Measurements from ENCODE around the gene CHIT1.

The CHIT1 gene

DNA sequence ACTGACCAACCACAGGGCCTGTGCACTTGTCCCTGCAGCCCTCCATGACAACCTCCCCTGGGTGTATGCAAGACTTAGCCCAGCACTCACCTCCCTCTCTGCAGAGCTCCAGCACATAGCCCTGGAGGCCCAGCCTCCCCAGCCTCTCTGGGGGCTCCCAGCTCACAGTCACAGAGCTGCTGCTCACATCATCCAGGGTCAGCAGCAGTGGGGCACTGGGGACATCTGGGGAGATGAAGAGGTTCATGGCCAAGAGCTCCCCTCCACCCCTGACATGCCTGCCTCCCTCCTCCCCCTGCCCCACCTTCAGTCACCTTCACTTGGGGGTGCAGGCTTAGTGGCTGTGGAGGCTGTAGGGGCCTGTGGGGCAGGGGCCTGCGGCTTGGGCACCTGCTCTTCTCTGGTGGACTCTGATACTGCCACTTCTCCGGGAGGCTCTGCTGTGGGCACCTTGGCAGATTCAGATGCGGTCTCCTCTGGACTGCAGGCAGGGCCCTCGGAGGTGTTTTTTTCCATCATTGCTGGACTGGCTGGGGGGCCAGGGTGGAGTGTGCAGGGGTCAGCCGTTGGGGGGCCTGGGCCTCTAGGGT is 54.1 kb downstream of the CHIT1 start, which contains the start of gene MYBPH:
MYBPH (minus strand) TSS at position 590 of the 590 bp plus-strand sequence; CDS start at position 519, 71 bp downstream.
- DNase-seq (ENCODE audit: low read depth, low spot score): no peak

DNA sequence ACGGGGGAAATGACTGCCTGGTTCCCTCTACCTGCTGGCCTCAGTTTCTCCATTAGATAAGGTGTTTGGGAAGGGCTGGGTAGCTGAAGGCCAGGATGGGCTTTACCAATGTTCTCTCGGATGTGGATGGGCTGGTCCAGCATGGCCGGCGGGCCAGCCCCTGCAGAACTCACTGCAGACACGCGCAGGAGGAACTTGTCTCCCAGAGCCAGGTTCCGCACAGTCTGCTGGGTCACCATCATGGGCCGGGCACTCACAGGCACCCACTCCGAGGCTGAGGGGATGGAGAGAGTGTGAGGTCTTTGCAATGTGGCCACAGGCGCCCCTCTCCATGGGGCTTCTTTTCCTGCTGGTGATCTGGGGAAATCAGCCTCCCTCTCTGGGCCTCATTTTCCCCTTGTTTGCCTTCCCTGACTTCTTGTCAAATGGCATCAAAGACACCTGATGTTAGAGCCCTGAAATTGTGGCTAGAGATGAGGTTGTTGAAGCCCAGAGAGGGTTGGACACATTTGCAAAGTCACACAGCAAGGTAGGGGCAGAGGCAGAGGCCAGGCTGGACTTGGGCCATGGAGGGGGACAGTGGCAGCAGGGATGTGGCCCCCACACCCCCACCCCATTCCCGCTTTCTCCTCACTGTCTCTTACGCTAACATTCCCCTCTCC is 55.0 kb downstream of the CHIT1 start:
- no peak for DNase-seq (ENCODE audit: low read depth, low spot score)

DNA sequence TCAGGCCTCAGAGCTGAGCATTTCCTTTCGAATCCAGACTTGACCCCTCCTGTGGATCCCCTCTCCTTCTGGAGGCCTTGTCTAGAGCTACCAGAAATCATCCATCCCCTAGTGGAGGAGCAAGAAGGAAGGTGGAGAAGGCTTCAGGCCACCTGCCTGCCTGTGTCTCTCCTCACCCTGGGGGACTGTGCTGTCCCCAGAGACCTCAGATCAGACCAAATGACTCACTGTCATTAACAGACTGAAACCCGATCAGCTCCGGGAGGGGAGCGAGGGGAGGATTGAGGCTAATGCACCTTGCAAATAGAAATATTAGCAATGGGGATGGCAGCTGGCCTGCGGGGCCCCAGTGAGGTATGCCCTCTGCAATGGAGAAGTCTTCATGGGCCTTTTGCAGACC is 55.9 kb downstream of the CHIT1 start:
- DNase-seq (ENCODE audit: low read depth, low spot score): no peak

DNA sequence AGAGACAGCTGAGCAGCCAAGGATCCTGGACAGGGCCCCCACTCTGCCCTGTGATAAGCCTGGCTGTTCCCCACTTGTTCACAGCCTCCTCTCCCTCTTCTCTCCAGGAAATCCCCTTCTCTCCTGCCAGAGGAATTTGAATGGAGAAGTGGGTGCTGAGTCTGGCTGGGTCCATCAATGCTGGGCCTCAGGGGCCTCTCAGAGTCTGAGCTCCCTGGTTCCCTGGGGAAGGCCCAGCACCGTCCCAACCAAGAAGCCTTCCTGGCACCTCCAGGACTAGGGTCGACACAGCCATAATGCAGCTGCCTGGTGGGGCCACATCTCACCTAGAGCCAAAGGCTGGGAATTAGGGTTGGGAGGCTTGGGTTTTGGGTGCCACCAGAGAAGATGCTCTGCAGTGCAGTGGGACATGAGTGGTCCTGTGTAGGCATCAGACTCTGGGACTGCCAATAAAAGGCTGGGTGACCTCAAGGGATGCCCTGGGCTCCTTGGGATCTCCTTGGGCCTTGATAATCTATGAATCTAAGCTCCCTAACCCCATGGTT is 56.4 kb downstream of the CHIT1 start:
- DNase-seq (ENCODE audit: low read depth, low spot score): no peak

DNA sequence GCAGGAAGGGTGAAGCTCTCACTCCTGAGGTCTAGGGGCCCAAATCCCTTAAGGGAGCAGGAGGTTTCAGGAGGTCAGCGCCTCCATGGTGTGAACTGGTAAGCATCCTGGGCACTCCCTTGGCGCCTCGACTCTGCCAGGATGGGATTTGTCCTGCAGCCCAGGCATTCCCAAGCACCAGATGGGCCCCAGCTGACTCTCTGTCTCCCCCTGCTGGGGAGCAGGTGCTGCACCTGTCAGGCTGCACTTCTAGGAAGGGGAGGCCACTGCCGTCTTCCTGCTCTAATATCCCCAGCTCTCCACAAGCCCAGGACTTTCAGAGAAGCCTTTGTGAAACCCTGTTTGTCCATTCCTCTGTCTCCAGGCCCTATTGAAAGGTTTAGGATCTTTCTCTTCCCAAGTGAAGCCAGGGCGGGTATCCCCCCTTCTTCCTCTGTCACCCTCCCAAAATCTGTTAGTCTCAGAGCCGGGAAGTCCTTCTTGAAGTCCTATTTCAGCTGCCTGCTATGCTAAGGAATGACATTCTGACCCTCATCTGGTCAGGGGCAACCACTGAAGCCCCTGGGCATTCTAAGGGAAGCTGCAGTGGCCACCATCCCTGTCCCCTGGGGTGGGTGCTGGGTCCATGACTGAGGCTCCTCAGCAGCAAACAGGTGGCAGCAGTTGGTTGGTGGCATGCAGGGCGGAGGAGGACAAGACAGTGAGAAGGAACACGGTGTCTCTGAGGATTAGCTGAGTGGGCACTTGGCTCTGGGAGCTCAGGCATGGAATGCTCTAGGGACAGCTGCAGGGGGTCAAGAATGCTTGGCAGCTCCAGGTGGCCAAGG is 57.1 kb downstream of the CHIT1 start:
- DNase-seq (ENCODE audit: low read depth, low spot score): no peak

DNA sequence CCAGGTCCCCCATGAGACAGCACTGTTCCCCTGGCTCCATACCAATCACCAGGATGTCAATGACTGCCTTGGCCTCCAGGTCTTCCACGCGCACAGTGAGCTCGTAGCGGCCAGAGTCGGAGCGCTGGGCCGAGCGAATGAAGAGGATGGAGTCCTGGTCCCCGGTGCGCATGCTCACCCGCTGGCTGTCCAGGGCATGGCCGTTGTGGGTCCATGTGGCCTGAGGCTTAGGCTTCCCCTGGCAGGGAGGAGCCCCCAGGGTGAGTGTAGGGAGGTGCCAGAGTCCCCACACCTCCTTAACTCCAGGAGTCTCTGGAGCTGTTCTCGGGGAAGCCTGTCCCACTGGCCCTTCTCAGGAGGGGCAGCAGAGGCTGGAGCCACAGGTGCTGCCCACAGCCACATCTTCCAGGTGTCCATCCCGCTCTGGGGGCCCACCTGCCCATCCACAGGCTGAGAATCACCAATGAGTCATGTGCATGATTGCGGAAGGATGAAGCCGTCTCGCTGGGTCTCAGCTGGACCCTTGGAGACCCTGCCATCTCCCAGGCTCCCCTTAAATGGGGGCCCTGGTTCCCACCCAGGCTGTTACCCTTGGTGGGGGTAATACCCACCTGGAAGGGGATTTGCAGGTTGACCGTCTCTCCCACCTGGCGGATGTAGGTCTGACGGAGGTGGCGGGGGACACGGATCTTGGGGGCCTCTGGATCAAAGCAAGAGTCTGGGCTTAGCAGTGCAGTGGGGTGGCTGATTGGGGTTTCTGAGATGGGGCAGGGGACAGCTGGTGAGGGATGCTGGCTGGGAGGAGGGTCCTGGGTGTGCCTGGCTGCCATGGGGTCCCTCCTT is 57.9 kb downstream of the CHIT1 start:
- DNase-seq (ENCODE audit: low read depth, low spot score): no peak

DNA sequence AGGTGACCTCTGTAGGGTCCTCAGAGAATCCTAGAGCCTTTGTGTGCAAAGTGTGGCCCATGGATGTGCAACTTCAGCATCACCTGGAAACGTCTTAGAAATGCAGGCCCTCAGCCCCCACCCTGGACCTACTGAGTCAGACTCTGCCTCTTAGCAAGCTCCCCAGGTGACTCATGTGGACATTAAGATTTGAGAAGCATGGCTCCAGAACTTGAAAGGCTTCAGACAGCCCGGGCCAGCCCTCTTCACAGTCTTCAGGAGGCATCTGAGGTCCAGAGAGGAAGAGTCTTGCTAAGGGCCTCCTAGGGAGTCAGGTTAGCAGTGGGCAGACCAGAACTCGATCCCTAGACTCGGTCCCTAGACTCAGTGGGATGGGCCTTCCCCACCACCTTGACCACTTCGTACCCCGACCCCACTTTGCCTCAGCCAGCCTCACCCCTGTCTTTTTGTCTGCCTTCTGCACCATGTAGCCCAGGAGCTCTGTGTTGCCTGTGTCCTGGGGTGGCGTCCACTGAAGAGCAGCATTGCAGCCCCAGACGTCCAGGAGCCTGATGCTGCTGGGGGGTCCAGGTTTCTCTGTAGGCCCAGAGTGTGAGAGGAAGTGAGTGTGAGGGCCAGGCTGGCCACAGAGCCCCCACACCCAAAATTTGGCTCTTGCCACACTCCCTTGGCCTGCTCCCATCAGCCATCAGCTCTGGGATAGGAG is 58.7 kb downstream of the CHIT1 start:
- no peak for DNase-seq (ENCODE audit: low read depth, low spot score)

DNA sequence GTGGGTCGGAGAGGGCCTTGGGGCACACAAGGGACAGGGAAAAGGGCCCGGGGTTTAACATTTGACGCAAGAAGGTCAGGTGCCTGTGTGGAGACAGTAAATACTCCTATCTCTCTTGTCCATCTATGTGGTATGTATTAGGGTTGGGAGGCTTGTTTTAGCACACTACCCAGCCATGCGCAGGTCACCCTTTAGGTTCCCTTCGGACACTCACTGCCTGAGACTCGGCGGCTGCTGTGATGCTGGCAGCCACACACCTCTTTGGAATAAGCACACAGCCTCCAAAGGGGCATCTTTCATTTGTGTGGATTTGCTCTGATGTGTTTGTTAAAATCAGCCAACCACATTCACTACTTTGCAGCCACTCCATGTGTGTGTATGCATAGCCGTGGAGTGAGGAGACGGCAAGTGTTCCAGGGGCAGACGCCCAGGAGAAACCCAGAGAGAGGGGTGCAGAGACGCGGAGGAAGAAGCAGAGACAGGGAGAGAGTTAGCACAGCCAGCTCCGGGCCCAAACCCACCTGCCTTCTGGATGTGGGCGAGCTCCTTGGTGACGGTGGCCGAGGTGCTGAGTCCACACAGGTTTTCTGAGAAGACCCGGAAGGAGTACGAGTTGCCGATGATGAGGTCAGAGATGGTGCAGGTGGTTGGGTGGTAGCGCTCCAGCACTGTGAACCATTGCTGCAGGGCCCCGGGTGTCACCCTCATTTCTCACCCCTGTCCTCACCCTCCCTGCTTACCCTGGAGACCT is 59.5 kb downstream of the CHIT1 start:
- no peak for DNase-seq (ENCODE audit: low read depth, low spot score)

DNA sequence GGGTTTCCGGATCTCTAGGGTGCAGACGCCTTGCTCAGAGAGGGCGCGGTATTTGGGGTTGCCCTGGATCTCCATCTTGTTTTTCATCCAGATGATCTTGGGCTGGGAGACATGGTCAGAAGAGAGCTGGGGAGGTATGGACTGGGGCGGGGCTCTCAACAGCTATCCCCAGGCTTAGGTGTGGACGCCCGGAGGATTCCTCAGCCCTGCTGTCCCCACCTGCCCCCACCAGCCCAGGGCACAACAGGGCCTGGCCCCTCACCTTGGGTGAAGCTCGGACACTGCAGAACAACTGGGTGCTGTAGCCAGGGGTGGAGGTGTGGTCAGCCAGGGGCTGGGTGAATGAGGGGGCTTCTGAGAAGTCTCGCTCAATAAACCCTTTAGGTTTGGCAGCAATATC is 60.5 kb downstream of the CHIT1 start:
- DNase-seq (ENCODE audit: low read depth, low spot score): no peak

DNA sequence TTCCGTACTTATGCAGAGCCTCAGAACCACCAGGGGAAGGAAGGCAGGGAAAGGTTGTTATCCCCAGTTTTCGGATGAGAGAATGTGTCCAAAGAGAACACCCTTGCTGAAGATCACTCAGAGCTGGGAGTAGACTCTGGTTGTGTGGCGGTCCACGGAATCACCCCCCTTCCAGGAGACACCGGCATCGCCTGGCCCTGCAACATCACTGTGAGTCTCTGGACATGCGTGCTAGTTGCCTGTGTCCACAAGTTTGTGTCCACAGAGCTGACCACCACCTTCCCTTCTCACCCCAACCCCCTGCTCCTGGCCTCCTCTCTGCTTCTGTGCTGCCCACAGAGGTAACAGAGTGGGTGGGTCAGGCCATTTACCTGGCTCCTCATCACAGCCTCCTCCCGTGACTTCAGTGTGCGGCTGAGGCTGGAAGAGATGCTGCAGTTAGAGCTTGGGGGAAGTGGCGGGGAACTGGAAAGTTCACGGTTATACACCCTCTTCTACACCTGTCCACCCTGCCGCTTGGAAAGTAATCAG is 61.2 kb downstream of the CHIT1 start:
- DNase-seq (ENCODE audit: low read depth, low spot score): no peak

DNA sequence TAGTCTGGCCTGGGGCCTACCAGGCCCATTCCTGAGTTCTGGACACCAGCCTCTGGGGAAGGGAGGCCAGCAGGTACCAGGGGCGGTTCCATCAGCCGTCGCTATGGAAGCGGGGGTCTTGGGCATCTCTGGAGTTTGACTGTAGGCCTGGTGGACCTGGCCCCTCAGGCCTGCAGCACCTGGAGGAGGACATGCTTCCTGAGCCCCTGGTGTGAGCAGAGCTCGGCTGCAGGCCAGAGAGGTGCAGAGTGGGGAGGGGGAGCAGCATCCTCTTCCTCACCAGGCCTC is 61.6 kb downstream of the CHIT1 start:
- no peak for DNase-seq (ENCODE audit: low read depth, low spot score)

DNA sequence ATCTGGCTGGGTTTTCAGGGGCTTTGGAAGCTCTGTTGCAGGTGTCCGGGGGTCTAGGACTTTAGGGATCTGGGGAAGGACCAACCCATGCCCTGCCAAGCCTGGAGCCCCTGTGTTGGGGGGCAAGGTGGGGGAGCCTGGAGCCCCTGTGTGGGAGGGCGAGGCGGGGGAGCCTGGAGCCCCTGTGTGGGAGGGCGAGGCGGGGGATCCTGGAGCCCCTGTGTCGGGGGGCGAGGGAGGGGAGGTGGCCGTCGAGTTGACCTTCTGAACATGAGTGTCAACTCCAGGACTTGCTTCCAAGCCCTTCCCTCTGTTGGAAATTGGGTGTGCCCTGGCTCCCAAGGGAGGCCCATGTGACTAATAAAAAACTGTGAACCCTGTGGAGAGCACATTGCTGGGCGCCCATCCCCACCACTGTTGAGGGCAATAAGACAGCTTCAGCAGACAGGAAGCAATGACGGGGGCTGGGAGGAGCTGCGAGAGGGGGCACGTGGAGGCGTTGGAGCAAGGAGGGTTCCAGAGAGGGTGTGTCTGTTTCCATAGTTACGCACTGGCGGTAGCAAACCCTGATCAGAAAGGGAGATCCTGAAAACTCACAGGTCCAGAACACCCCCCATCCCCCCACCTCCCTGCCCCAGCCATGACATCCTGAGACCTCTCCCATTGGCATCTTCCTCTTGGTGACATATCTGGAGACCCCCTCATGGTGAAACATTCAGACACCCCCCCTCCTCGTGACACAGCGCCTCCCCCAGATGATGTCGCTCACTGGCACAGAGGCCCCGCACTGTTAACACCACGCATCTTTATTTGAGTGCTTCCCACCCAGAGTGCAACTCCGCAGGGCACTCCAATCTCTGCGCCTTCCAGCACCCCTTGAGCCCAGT is 62.2 kb downstream of the CHIT1 start:
- DNase-seq (ENCODE audit: low read depth, low spot score): no peak

DNA sequence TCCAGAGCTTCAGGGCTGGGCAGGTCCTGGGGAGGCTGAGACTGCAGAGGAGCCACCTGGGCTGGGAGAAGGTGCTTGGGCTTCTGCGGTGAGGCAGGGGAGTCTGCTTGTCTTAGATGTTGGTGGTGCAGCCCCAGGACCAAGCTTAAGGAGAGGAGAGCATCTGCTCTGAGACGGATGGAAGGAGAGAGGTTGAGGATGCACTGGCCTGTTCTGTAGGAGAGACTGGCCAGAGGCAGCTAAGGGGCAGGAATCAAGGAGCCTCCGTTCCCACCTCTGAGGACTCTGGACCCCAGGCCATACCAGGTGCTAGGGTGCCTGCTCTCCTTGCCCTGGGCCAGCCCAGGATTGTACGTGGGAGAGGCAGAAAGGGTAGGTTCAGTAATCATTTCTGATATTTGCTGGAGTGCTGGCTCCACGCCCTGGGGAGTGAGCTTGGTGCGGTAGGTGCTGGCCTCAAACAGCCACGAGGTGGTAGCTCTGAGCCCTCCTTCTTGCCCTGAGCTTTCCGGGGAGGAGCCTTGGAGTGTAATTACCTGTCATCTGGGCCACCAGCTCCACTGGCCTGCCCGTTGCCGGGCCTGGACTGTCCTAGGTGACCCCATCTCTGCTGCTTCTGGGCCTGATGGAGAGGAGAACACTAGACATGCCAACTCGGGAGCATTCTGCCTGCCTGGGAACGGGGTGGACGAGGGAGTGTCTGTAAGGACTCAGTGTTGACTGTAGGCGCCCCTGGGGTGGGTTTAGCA is 63.1 kb downstream of the CHIT1 start:
- no peak for DNase-seq (ENCODE audit: low read depth, low spot score)
